ENCODE measurements around the gene COX14.
"Not testable (repeated sequence)": the region's sequence is repeated elsewhere in the genome, so short reads cannot be mapped to it uniquely, and the experiment has no call there.

COX14 gene

DNA sequence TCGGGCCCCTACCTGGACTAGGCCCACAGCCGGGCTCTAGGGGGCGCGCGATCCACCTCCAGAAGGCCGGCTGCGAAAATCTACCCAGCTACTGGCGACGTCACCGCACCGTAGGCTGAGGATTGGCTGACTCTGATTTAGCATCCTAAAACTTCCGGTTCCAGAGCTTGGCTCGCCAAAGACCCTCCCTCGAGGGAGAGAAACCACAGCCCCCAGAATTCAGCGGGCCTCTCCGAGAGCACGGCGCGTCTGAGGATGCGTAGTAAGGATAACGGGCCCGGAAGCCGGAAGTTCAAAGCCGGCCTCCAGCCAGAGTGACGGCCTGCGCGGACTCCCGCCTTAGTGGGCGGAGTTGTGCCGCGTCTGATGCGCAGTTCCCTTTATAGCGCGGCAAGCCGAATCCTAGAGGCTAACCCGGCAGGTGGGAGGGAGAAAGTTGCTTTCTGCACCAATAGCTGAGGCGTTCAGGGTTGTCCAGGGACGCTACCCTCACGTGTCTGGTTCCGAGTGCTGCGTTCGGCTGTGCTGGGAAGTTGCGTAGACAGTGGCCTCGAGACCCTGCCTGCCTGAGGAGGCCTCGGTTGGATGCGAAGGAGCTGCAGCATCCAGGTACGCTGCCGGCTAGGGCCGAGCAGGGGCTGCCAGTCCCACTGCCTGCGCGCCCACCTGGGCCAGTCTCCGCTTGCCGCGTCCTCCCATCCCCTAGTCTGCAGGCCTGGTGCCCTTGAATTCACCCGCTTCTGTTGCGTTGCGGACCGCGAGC, at the start of gene COX14:
Gene COX14 (plus strand): TSS at position 544 of the 763 bp plus-strand sequence. CDS start 7,808 bp downstream, outside the sequence.
- DNase-seq, result peak; percentile 99

DNA sequence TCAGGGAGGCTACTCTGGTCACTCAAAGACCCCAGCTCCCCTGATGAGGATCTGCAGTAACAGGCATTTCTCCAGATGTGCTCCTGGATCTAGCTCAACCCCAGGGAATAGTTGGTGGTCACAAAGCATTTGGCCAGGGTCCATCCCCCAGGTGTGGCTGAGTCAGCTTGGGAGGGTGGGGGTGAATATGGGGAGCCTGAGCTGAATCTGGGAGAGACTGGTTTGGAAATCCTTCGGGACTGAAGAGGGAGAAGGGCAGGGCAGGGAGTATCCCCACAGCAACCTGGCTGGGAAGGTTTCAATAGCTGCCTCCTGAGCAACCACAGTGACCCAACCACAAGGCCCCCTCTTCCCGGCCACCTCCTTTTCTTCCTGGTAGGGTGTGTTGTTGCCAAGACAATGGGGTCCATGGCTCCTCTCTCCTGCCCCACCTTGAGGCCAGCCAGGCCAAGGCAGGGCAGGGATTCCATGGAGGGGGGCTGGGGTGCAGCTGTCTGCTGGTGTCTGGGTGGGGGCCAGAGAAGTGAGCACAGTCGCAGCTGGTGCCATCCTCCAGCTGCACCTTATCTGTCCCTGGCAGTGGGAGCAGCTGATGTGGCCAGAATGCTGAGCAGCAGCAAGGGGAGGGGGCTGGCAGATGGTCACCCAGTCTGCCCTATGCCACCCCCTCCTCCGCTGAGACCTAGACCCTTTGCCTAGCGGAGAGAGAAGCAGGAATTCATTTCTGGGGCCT, 49.1 kb upstream of the COX14 start:
- DNase-seq, result no peak

DNA sequence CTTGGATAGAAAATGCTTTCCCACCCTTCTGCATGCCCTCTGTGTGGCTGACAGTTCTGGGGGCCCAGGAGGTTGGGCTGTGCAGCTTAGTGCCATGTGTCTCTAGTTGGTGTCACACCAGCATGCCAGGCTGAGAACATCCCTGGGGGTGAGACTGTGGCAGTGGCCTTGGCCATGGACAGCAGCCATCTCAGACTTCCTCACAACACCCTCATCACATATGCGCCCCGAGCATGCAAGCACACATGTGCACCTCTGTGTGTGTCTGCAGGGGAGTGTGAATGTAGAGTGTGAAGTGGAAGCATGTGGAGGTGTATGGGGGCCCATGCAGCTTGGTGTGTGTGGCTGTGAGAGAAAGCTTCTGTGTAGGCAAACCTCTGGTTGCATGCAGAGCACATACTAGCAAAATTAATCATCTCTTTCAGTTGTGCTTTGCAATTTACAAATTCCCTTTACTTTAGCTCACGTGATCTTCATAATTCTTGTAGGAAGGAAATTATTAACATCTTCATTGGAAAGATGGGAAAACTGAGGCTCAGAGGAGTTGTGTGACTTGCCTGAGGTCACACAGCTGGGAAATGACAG, 46.2 kb upstream of the COX14 start:
- DNase-seq, result no peak

DNA sequence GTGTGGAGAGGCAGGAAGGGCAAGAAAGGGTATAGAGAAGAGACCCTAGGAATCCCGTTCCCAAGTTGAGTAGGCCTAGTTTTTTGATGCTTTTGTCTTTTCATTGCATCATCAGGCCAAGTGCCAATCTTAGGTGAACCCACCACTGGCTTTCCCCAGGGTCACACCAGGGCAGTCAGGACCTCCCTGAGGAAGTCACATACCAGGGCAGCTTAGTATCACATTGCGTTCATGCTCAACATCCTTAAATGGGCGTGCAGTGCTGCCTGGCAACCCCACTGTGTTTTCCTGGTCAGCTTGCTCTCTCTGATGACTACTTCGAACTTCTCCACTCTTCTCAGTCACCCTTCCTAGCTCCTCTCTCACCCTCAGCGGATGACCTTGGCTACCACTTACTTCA, 45.6 kb upstream of the COX14 start:
- no peak for DNase-seq

DNA sequence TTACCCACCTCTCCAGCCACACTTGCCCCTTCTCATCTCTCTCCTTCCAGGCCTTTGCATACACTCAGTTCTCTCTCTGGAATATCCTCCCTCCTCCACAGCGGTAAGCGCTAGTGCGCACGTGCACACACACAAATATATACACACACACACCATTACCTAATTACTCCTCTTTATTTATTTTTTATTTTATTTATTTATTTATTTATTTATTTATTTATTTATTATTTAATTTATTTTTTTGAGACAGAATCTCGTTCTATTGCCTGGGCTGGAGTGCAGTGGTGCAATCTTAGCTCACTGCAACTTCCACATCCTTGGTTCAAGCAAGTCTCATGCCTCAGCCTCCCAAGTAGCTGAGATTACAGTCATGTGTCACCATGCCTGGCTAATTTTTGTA, 43.0 kb upstream of the COX14 start:
- no peak for DNase-seq

DNA sequence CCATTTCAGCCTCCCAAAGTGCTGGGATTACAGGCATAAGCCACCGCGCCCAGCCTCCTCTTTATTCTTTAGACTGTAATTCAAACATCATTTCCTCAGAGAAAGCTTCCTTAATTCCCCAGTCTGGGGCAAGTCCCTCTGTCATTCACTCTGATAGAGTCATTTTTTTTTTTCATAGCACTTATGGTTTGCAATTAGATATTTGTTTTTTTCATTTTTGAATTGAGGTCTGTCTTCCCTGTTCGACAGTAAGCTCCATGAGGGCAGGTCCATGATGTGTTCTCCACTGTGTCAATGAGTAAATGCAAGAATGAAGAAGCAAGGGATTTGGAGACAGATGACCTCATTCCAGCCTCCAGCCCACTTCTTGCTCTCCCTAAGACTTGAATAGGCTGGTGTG, 42.5 kb upstream of the COX14 start:
- DNase-seq, result no peak

DNA sequence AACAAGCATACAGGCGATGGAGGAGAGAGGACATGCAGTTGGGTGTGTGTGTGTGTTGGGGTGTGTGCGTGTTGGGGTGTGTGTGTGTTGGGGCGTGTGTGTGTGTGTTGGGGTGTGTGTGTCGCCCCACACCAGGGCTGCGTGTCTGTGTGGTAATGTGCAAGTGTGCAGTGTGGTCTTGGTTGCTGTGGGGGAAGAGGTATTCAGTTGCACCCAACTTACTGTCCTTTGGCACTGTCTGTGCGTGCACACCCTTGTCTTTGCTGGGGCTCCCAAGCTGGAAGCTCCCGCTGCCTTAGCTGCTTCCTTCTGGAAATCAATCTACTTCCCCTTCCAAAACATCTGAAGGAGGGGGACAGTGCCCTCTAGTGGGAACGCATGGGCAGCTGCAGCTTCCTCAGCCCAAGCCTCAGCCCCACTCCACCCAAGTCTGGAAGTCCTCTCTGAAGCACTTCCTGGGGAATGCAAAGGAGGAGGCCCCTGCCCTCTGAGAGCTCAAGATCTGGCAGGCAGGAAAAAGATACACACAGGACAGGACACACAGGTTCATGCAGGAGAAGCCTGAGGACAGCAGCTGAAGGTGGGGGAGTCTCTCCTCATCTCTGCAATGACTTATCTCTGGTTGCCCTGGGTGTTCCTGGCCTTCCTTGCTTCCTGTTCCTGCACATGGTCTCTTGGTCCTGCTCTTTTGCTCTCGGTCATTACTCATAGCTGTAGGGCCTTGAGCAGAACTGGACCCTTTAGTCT, 41.5 kb upstream of the COX14 start:
- DNase-seq, result peak; percentile 2

DNA sequence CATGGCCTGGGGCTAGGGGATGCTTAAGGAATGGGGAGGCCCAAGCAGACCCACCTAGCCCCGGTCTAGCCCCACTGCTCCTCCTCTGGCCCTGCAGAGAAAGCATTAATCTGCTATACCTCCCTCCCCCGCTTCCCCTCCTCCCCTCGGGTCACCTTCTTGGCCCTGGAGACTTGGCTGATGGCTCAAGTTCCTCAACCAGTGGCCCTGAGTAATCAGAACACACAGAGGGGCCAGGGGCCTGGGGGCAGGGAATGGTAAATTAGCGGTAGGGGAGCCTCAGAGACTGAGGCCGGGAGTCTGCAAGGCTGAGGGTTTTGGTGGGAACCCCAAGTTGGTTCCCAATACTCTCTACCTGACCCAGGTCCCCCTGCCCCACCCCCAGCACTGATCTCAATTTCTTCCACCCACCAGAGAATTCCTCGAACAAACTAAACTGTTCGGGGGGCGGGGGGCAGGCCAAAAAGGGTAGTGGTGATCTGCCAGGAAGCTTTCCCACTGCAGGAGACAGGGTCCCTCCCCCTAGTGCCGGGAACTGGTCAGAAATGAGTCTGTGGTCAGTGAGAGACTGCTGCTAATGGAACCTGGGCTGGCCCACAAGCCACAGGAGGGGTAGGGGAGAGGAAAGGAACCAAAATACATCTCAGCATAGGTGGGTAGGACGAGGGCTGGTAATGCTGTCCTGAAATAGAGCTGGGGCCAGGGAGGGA, 39.7 kb upstream of the COX14 start:
- DNase-seq, result no peak

DNA sequence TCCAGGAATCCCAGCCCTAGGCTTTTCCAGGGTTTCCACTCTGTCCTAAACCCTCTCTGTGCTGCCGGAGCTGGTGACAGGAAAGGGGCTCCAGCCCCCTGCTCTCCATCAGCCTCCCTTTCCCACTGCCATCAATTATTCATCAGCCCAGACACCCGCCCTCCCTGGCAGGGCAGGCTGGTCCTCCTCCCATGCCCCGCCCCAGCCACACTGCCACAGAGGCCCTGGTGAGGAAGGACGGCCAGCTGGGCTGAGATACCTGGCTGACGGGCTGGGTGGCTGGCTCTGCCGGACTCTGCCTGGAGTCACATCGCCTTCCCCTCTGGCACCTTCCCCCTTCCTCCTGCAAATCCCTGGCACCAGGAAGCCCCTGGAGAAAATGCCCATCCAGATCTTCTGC, 38.8 kb upstream of the COX14 start:
- no peak for DNase-seq

DNA sequence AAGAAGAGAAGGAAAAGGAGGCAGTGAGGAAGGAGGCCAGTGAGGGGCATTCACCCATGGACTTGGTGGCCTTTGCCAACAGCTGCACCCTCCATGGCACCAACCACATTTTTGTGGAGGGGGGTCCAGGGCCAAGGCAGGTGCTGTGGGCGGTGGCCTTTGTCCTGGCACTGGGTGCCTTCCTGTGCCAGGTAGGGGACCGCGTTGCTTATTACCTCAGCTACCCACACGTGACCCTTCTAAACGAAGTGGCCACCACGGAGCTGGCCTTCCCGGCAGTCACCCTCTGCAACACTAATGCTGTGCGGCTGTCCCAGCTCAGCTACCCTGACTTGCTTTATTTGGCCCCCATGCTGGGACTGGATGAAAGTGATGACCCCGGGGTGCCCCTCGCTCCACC, 38.3 kb upstream of the COX14 start:
- DNase-seq, result no peak

DNA sequence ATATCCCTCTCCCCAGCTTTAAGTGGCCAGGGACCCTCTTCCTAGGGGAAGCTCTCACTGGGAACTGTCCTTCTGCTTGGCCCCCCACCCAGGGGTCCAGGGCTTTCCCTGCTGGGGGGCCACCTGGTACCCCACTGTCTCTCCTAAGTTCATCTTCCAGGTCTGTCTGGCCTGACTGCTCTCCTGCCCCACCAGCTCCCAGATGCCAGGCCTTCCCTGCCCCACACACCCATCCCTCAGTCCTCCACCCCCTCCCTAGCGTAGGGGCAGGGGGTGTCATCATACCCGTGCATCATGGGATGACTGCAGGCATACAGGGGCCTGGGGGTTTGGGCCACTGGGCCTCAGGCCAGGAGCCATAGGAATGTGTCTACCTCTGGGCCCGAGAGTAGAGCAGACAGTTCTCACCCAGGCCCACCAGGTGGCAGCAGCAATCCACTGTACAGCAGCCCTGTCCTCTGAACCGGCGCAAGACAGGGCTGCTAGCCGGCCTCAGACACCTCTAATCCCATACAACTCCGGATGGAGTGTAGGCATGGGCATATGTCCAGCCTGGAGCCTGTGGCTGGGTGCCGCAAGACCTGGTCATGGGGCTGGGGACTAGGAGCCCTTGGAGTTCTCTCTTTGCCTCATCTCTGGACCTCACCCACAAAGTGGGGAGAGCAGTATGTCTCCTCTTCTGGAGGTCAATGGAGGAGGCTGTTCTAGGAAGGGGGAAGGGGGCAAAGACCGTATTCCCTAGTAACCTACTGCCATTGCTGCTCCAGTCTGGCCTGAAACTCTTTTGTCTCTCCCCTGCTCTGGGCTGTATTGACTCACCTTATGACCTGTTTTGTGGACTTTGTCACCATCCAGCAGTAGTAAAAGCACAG, 36.9 kb upstream of the COX14 start:
- DNase-seq, result no peak

DNA sequence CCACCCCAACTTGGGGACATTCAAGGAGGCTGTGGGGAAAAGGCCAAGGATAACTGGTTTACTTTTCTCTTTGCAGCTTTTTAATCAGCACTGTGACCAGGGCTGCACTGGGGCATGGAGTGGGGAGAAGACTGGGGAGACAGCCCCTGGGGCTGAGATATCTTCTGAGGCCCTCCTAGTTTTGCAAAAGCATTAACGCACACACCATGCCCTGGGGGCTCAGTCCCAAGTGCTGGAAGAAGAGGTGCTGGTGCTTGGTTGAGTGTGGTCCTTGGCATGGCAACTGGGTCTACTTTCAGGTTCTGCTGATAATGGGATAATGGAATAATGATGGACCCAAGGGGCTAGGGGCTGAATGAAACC, 36.2 kb upstream of the COX14 start:
- no peak for DNase-seq

DNA sequence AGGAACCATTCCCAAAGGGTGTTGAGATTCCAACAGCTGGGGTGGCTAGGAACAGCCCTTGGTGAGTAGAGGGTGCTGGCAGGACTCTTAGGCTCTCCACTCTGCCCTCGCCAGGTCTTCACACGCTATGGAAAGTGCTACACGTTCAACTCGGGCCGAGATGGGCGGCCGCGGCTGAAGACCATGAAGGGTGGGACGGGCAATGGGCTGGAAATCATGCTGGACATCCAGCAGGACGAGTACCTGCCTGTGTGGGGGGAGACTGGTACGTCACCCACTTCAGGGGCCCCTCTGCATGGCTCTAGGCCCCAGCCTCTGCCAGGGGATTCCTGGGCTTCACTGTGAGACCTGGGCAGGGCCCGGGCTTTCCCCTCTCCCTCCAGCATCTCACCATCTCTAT, 34.9 kb upstream of the COX14 start:
- no peak for DNase-seq

DNA sequence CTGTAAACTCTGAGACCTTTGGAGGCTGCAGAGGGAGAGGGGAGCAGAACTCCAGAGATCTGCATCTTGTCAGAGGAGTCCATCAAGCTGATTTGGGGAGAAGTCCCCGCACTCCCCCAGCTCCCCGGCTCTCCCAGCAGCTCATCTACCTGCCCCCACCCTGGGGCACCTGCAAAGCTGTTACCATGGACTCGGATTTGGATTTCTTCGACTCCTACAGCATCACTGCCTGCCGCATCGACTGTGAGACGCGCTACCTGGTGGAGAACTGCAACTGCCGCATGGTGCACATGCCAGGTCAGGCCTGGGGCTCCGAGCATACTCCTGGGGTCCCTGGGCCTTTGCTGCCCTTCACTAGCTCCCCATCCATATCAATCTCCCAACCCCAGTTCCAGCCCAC, 33.8 kb upstream of the COX14 start:
- DNase-seq, result no peak

DNA sequence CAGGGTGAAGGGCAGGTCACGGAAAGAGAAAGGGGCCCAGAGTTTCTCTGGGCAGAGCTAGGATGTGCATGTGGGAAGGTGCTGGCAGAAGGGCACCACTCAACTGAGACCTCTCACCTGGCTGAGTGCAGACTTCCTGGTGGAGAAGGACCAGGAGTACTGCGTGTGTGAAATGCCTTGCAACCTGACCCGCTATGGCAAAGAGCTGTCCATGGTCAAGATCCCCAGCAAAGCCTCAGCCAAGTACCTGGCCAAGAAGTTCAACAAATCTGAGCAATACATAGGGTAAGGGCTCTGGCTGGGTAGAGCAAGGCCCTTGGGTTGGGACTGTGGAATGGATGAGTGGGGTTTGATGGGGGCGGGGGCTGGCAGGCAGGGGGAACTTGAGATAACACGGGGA, 32.3 kb upstream of the COX14 start:
- DNase-seq, result no peak

DNA sequence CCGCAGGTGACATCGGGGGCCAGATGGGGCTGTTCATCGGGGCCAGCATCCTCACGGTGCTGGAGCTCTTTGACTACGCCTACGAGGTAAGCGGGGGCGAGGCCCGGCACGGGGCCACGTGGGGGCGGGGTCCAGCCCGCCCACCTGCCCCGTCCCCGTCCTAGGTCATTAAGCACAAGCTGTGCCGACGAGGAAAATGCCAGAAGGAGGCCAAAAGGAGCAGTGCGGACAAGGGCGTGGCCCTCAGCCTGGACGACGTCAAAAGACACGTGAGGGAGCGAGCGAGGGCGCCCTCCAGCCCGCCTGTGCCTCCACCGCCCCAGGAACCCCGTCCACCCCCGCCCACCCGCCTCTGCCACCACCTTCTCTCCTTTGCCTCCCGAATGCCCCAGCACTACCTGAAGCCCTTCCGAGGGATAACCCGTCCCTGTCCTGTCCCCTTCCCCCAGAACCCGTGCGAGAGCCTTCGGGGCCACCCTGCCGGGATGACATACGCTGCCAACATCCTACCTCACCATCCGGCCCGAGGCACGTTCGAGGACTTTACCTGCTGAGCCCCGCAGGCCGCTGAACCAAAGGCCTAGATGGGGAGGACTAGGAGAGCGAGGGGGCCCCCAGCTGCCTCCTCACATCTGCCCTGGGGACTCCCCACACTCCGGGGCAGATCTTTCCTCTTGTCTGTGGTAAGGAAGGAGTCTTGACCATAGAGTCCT, 30.8 kb upstream of the COX14 start:
- DNase-seq, result no peak

DNA sequence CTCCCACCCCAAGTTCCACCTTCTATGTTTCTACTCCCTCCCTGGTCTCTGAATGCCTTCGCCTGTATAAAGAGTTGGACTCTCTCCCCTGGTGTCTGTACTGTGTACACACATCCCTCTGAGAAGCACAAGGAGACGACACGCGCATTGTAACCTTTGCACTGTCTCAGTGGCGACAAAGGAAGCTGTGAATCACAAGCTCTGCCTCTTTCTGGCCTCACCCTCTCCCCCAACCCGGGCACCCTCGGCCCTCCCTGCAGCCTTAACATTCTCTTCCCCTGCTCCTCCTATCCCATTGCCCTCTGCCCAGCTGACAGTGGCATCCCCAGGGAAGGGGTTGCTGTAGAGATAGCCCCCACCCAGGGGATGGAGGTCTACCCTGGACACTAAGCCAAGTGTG, 29.4 kb upstream of the COX14 start:
- no peak for DNase-seq

DNA sequence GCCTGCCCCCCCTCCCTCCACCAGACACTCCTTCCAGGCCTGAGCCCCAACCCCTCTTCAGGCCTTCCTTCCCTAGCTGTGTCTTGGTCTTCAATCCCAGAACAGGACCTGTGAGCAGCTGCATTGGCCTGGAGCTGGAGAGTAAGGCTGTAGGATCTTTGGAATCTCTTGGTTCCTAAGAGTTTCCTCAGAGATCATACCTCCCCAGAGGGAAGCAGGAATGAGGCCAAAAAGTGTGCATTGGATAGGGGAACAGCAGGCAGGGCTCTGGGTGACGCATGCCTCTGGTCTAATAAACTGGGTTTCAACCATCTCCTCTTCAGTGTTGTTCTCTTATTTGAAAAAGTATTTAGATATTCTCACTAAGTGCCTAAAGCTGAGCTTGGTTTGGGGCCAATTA, 28.7 kb upstream of the COX14 start:
- no peak for DNase-seq

DNA sequence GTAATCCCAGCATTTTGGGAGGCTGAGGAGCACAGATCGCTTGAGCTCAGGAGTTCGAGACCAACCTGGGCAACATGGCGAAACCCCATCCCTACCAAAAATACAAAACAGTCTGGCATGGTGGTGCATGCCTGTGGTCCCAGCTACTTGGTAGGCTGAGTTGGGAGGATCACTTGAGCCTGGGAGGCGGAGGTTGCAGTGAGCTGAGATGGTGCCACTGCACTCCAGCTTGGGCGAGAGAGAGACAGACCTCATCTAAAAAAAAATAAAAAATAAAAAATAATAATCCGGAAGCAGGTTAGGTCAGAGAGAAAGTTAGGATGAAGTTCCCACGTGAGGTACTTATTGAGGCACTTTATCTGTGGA, 27.6 kb upstream of the COX14 start:
- not testable (repeated sequence) for DNase-seq

DNA sequence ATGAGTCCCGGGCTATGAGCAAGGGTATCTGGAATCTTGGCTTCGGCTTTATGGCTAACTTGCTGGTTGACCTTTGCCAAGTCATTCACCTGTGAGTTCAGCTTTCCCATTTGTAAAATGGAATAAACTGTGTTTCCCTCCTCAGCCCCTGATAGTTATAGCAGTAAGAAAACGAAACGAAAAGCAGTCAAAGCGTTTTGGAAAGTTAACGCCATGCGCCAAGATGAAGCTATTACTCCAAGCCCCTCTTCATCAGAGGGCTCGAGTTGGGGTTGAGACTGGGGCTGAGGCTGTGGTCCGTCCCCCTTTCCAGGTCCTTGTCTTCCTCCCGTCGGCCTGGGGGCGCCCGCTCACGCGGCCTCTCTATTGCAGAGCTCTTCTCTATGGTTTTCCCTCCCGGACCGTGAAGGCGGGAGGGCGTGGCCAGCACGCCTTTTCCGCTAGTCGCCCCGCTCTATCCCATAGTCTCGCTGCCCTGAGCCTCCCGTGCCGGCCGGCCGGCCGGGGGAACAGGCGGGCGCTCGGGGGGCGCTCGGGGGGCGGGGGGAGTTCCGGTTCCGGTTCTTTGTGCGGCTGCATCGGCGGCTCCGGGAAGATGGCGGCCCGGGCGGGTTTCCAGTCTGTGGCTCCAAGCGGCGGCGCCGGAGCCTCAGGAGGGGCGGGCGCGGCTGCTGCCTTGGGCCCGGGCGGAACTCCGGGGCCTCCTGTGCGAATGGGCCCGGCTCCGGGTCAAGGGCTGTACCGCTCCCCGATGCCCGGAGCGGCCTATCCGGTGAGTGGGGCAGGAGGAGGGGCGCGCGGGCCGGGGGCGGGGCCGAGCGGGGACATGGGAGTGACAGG, 27.0 kb upstream of the COX14 start, which contains the start of gene SMARCD1:
Gene SMARCD1 (plus strand): TSS at position 568 of the 840 bp plus-strand sequence. CDS start 28 bp downstream, at position 596.
- peak; percentile 86 for DNase-seq
